ENCODE measurements around the gene CDR2. TPM values are rescaled to one million over a fixed set of nuclear protein-coding genes. Genes with fewer than 3 reads are reported as not detected.

CDR2 gene
- total RNA-seq, 2 experiments from 2014 or later = 43.1 to 43.9 TPM

Other genes with a start within 250 kb of the CDR2 start
- not detected for gene SDR42E2, start 212.1 kb downstream of the CDR2 start, total RNA-seq
- 10 to 100 TPM; 22.1 to 24.8 TPM for gene EEF2K, start 168.3 kb downstream of the CDR2 start, total RNA-seq
- gene POLR3E, start 77.2 kb downstream of the CDR2 start, total RNA-seq = 10 to 100 TPM; 50.7 TPM
- gene NPIPB5, start 136.3 kb upstream of the CDR2 start, total RNA-seq = 100 to 1,000 TPM; 150 to 163 TPM

All from activated CD4-positive, alpha-beta memory T cell treated with anti-CD3 and anti-CD28 coated beads, Interleukin-2, amount 10 ng/mL, durations not matched to agents 7 days and 5 days (primary cell).